ENCODE measurements around the gene C11orf91.
"Not testable (repeated sequence)": the region's sequence is repeated elsewhere in the genome, so short reads cannot be mapped to it uniquely, and the experiment has no call there.

The C11orf91 gene

GRCh38 chr11:33668468-33668825, 32.2 kb downstream of the C11orf91 start:
- DNase-seq = no peak

GRCh38 chr11:33667819-33668467, 32.7 kb downstream of the C11orf91 start:
- DNase-seq = no peak

DNA sequence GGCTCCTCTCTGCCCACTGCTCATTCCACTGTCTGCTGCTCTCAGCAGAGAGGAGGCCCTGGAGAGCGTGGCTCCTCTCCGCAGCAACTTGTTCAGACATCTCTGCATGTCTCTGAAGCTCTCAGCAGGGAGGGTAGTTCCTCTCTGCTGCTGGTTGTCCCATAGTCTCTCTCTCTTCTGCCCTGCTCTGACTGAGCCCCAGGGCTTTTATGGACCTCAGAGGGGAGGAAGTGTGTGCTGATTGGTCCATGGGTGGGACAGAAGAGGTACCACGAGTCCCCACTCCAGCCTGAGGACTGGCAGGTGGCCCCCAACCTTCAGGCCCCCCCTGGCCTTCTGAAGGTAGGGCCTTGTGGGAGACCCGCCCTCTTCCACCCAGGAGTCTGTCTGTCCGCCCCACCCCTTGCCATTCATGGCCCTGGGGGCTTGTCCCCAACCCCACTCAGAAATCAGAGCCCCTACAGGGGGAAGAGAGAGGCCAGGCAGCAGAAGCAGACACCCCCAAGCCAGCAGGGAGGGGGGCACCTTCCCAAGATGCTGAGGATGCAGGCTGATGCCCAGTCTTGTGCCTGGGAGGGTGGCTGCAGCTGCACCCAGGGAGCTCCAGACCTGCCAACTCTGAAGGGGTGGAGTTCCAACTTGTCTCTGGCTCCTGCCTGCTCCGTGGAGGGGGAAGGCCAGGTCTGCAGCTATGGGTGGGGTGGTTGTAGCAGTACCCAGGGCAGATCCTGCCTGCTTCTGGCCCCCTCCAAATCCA, 35.1 kb downstream of the C11orf91 start:
- DNase-seq = no peak

DNA sequence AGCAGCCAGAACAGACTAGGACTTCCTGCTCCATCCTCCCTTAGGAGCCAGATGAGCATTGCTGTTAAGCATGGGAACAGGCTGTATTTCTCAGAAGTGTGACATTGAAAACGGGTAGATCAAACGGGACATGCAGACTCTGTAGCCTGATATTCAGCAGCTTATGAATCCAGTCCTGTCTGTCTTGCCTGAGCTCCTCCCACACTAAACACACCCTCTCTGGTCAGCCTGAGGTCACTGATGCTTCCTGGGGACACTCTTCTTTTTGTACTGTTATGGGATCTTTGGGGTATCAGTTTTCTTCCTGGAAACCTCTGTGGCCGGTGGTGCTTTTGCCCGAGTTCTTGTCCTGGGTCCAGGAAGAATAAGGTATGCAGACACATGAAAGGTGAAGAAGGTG, 35.8 kb downstream of the C11orf91 start:
- no peak for DNase-seq

DNA sequence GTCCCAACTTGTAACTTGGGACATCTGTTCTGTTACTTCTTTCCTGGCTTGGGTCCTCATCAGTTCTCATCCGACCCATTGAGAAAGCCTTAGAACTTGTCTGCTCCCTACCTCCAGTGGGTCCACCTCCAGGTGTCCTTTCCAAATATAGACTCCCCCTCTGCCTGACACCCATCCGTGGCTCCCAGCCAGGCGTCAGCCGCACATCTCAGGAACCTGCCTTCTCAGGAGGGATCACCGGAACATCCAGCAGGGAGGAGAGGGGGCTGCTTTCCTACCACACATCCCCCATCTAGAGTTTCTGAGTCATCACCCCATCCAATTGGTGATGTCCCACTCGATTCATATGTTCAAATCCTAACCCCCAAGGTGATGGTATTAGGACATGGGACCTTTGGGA, 36.5 kb downstream of the C11orf91 start:
- DNase-seq = no peak

DNA sequence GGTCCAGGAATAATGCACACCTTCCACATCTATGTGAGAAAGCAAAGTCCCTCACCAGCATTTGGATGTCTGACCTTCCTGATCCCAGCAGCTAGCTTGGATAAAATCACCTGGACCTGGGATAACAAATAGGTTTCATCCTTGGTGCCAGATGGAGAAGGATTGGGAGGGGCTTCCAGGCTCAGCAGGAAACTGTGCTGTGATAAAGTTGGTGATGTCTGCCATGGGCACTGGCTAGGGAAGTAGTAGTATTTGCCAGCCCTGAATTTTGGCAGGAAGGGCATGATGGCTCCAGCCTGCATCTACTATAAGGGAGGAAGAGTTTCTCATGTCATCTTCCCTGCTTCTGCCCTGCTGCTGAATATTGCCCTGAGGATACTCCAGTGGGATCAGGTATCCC, 37.5 kb downstream of the C11orf91 start:
- no peak for DNase-seq

GRCh38 chr11:33661526-33661925, 39.1 kb downstream of the C11orf91 start:
- not testable (repeated sequence) for DNase-seq

DNA sequence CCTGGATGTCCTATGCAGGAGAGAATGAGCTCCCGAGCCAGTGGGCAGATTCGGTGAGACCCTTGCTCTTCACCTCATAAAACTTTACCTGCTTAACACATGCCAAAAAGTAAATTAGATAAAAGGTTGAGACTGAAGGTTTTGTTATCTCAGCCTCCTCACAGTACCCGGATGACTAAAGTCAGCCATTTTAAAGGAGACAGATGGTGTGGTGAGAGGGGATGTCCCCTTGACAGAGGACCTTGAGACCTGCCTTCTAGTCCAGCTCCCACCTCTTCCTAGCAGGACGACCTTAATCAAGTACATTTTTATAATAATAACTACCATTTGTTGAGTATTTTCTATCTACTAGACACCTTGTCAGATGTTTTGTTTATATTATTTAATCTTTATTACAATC, 39.7 kb downstream of the C11orf91 start:
- DNase-seq = no peak

- DNase-seq = no peak
Measured at GRCh38 chr11:33659370-33660139, 41.1 kb downstream of the C11orf91 start.

DNA sequence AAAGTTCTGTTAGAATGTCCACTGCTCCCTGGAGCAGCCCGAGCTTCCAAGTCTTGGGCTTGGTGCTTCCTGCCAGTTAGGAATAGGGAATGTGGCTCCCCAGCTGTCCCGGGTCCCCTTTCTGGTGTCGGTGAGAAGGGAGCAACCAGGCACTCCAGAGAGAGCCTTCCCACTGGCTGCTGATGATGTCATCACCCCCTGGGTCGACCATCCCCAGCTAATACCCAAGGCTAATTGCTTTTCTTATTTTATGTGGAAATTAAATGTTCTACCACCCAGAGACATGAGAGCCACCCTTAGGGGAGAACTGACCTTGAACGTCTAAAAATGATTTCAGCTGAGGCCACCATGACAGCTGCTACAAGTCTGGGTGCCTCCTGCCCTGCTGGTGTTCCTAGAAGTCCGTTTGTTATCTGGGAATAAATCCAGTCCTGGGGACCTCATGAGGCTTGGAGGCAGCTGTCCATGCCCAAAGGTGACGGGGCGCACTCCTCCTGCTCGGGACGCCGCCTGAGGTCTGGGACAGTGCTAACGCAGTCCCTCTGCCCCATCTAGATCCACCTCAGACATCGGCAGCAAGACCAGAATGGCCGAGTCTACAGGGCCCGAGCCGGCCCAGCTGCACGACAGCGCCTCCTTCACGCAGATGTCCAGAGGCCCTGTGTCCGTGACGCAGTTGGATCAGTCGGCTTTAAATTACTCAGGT, 42.3 kb downstream of the C11orf91 start:
- no peak for DNase-seq

- no peak for DNase-seq
Measured at GRCh38 chr11:33657757-33658156, 42.9 kb downstream of the C11orf91 start.

DNA sequence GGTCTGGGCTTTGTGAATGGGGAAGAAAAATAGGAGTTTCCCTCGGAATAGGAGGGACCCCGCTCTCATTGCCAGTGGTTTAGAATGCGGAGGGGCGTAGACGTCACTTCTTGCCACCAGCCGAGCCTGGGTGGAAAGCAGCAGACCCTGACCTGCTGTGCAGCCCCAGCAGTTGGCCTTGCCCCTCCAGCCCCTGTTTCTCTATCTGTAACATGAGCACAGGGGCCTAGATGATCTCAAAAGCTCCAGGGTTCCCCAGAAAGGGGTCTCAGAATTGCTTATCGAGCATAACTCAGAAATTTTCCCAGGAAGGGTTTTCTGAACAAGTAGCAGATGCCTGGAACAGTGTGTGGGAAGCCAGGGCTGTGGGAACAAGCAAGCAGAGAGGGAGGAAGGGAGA, 43.9 kb downstream of the C11orf91 start:
- no peak for DNase-seq

- DNase-seq = no peak
Measured at GRCh38 chr11:33655842-33656600, 44.6 kb downstream of the C11orf91 start.

GRCh38 chr11:33654594-33654993, 46.0 kb downstream of the C11orf91 start:
- no peak for DNase-seq

DNA sequence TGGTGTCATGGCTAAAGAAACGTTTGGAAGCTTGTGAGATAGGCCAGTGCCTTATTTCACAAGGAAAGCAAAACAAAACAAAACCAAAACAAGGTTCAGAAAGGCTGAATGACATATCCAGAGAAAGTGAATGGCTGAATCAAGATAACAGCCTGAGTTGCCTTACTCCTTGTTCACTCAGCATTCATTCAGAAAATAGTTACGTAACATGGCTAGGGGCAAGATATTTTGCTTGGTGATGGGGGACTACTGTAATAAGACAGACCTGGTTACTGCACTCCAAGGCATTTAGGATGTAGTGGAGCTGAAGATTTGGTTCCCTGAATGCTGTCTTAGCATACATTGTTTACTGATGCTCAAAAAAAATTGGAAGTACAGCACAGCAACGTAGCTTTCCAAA, 47.7 kb downstream of the C11orf91 start:
- no peak for DNase-seq

DNA sequence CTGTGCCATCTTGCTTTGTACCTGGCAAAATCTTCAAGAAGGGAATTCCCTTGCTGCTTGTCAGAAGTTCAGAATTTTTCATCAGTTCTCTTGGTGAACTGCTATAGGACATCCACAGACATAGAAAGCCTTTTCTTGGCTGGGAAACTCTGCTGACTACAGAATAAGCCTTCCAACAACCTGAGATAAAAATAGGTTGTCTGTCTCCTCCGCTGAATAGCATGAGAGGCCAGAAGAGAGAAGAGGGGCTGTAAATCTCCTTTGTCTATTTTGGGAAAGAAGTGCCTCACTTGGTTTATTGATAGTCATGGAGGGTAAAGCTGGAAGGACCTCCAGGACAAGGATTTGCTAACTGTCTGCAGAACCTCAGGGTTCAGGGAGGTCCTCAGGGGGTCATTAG, 48.2 kb downstream of the C11orf91 start:
- no peak for DNase-seq

DNA sequence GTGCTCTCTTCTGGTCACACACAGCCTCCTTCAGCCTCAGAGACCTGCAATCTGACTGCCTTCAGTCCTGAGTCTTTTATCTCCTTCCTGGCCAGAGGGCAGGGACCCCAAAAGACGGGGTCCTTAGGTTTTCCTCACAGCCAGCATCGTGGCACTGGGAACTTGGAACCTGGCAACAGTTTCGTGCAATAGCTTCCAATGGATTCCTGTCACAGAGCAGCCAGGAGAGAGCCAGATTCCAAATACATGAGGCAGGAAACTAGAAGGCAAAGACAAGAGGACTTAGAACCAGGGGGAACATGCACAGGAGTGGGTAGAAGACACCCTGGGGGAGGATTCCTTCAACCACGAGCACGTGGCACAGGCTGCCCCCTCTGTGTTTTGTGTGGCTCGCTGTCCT, 48.6 kb downstream of the C11orf91 start:
- no peak for DNase-seq

DNA sequence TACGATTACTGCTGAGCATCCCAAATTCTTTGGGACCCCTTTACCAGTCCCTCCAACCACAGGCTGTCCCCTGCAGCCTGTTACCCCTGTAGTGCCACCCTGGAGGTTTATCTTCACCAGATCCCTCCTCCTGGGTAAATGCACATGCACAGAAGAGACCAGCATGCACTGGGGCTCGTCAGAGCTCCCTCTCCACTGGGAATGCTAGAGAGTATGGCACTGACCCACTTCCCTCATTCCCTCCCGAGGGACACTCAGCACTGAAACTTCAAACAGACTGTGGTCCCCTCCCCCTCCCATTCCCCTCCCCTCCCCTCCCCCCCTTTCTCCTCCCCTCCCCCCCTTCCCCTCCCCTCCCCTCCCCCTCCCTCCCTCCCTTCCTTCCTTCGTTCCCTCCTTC, 49.1 kb downstream of the C11orf91 start:
- no peak for DNase-seq

- DNase-seq = no peak
Measured at GRCh38 chr11:33649944-33650343, 50.7 kb downstream of the C11orf91 start.

All from stimulated activated naive CD4-positive, alpha-beta T cell treated with Interleukin-2 at 50 U/mL for 16 hours (primary cell).